Activated naive CD8-positive, alpha-beta T cell treated with anti-CD3 and anti-CD28 coated beads for 36 hours (primary cell): ENCODE measurements around the gene SPOCK1. TPM values are rescaled to one million over a fixed set of nuclear protein-coding genes. Genes with fewer than 3 reads are reported as not detected.

Experiments used
- DNase-seq: peaks from one replicate; pipeline ENCODE4 v3.0.0; 2021
- H3K27ac Mint-ChIP-seq: one replicate; pipeline ENCODE4 v1.8.0; 2022; ENCODE audit warnings: mild to moderate bottlenecking, moderate library complexity, mixed read lengths
- H3K27me3 Mint-ChIP-seq: one replicate; pipeline ENCODE4 v1.8.0; 2022; ENCODE audit warnings: mild to moderate bottlenecking, mixed read lengths
- H3K36me3 Mint-ChIP-seq: one replicate; pipeline ENCODE4 v1.8.0; 2021; ENCODE audit warnings: mild to moderate bottlenecking, mixed read lengths
- H3K4me1 Mint-ChIP-seq: one replicate; pipeline ENCODE4 v1.8.0; 2021; ENCODE audit warnings: mixed read lengths
- H3K4me3 Mint-ChIP-seq: one replicate; pipeline ENCODE4 v1.8.0; 2022; ENCODE audit warnings: mild to moderate bottlenecking, moderate library complexity, mixed read lengths
- H3K9me3 Mint-ChIP-seq: one replicate; pipeline ENCODE4 v1.8.0; 2022; ENCODE audit warnings: mixed read lengths
- total RNA-seq, 2 experiments: library from RNA; stranded (reverse); gene quantifications; one replicate each; pipeline ENCODE4 v1.2.3, GENCODE V29; 2021

The SPOCK1 gene
- total RNA-seq, 2 experiments from 2014 or later, result 0.12 TPM; not detected in 1

DNA sequence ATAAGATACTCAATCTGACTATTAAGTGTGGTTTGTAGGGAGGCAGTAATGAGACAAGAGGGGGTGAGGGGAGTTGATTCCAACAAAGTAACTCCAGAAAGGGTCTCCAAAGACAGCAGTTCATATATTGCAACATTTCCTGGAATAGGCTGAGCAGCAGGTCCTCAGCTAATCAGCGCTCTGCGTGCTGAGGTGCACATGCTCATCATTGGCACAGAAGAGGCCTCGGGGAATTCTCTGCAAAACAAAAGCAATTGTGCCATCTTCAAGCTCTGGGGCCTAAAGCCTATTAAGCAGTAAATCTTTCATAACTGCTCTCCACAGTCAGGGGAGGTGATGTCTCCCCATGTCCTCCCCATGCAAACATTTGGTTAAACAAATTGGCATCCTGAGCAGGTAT, 357.3 kb downstream of the SPOCK1 start:
- H3K4me3 Mint-ChIP-seq, result no peak overlapping the region
- DNase-seq, result no peak
- peaks cover 3% of the 10 kb centered on the region for H3K27me3 Mint-ChIP-seq
- H3K27ac Mint-ChIP-seq, result no peak overlapping the region
- H3K9me3 Mint-ChIP-seq, result no peaks in the 10 kb centered on the region
- no peaks in the 10 kb centered on the region for H3K36me3 Mint-ChIP-seq
- no peaks in the 10 kb centered on the region for H3K4me1 Mint-ChIP-seq

GRCh38 chr5:137136991-137137632, 362.0 kb downstream of the SPOCK1 start:
- Mint-ChIP-seq H3K4me1 (no peaks in the 10 kb centered on the region), H3K4me3 (no peak overlapping the region), H3K27me3 (no peaks in the 10 kb centered on the region), H3K36me3 (no peaks in the 10 kb centered on the region), H3K9me3 (no peaks in the 10 kb centered on the region), H3K27ac (no peak overlapping the region)
- no peak for DNase-seq

- Mint-ChIP-seq H3K9me3 (no peaks in the 10 kb centered on the region), H3K27ac (no peak overlapping the region), H3K4me1 (no peaks in the 10 kb centered on the region), H3K27me3 (peaks cover 9% of the 10 kb centered on the region), H3K4me3 (no peak overlapping the region), H3K36me3 (no peaks in the 10 kb centered on the region)
- no peak for DNase-seq
Measured at GRCh38 chr5:137134920-137135532, 364.1 kb downstream of the SPOCK1 start.

DNA sequence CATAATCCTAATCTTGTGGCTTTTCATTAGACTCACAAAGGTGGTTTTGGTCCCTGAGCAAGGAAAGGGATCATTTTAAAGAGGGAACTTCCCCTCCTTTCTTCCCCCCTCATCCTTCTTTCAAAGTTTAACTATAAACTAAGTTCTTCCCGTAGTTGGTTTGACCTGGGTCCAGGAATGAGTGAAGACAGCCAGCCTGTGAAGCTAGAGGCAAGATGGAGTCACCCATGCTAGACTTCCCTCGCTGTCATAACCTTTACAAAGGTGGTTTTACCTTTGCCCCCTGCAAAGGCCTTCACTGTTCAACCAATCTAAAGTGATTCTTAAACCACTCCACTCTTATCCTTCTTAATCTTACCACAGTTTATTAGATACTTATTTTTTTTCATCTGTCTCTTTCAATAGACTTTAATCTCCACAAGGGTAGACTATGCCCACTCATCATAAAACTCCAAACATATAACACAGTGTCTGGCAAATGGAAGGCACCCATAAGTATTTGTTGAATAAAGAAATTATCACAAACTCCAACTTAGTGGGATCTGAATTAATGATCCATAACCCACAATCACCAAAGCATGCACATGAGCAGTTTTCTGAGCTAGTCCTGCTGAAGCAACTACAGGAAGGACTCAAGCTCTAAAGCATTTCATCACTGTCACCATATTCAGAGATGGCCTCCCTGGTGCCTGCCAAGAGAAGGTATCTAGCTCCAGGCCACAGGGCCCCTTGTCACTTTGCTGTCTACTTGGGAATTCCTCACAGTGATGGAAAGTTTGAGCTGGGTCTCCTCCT, 369.0 kb downstream of the SPOCK1 start:
- Mint-ChIP-seq H3K4me1 (no peaks in the 10 kb centered on the region), H3K36me3 (no peaks in the 10 kb centered on the region), H3K27me3 (peaks cover 11% of the 10 kb centered on the region), H3K4me3 (no peak overlapping the region), H3K27ac (no peak overlapping the region), H3K9me3 (no peaks in the 10 kb centered on the region)
- DNase-seq, result no peak

DNA sequence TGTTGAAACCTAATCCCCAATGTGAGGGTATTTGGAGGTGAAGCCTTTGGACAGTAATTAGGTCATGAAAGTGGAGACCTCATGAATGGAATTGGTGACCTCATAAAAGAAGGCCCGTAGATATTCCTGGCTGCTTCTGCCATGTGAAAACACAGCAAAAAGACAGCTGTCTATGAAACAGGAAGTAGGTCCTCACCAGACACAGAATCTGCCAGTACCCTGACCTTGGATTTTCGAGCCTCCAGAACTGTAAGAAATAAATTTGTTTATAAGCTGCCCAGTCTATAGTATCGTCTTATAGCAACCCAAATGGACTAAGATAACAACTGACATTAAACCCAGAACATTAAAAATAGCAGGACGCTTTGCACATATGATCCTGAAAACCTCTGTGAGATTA, 371.1 kb downstream of the SPOCK1 start:
- Mint-ChIP-seq H3K27ac (no peak overlapping the region), H3K9me3 (no peaks in the 10 kb centered on the region), H3K36me3 (no peaks in the 10 kb centered on the region), H3K4me1 (no peaks in the 10 kb centered on the region), H3K4me3 (no peak overlapping the region), H3K27me3 (peaks cover 11% of the 10 kb centered on the region)
- DNase-seq, result no peak

DNA sequence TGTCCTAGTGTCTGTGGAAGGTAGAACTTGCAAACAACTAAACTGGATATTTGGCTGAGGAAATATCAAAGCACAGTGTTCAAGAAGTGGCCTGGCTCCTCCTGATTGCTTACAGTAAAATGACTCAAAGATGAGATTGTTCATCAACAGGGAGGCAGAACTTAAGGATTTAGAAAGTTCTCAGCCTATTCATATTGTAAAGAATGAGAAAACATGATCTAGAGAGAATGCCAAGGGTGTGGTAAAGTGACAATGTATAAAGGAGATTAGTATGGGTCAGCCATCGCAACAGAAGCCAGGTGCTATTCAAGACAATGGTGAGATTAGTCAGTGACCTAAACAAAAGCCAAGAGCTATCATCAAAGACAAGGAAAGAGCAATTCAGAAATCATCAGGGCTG, 372.3 kb downstream of the SPOCK1 start:
- Mint-ChIP-seq H3K27me3 (peaks cover 11% of the 10 kb centered on the region), H3K9me3 (no peaks in the 10 kb centered on the region), H3K36me3 (no peaks in the 10 kb centered on the region), H3K4me1 (no peaks in the 10 kb centered on the region), H3K27ac (no peak overlapping the region), H3K4me3 (no peak overlapping the region)
- no peak for DNase-seq

GRCh38 chr5:137122558-137122957, 376.6 kb downstream of the SPOCK1 start:
- no peaks in the 10 kb centered on the region for H3K4me1 Mint-ChIP-seq
- no peak for DNase-seq
- H3K36me3 Mint-ChIP-seq, result no peaks in the 10 kb centered on the region
- no peak overlapping the region for H3K27ac Mint-ChIP-seq
- no peak overlapping the region for H3K4me3 Mint-ChIP-seq
- H3K27me3 Mint-ChIP-seq, result no peaks in the 10 kb centered on the region
- no peaks in the 10 kb centered on the region for H3K9me3 Mint-ChIP-seq

GRCh38 chr5:137122075-137122474, 377.1 kb downstream of the SPOCK1 start:
- no peaks in the 10 kb centered on the region for H3K36me3 Mint-ChIP-seq

DNA sequence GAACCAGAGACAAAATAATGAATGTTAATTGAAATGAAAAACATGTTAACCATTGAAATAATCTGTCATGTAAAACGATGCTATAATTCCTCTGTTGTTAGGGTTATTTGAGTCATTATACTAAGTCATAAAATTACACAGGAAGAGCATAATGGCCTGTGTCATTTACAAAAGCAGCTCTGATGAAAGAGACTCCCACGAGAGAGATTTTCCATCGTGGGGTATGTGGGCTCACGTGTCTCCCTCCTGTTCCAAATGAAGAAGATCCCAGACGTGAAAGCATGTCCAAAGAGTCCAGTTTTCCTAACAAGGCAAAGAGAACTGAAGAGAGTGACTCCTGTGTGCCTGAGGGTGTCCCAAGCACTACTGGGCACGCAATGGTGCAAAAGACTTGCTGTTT, 379.8 kb downstream of the SPOCK1 start:
- Mint-ChIP-seq H3K4me3 (no peak overlapping the region), H3K4me1 (peaks cover 3% of the 10 kb centered on the region), H3K9me3 (no peaks in the 10 kb centered on the region), H3K27me3 (peaks cover 6% of the 10 kb centered on the region), H3K27ac (no peak overlapping the region), H3K36me3 (no peaks in the 10 kb centered on the region)
- no peak for DNase-seq

More at GRCh38 chr5:137122075-137122474, 377.1 kb downstream of the SPOCK1 start:
- Mint-ChIP-seq H3K4me3 (no peak overlapping the region), H3K4me1 (no peaks in the 10 kb centered on the region), H3K27me3 (peaks cover 1% of the 10 kb centered on the region), H3K27ac (no peak overlapping the region), H3K9me3 (no peaks in the 10 kb centered on the region)
- no peak for DNase-seq

DNA sequence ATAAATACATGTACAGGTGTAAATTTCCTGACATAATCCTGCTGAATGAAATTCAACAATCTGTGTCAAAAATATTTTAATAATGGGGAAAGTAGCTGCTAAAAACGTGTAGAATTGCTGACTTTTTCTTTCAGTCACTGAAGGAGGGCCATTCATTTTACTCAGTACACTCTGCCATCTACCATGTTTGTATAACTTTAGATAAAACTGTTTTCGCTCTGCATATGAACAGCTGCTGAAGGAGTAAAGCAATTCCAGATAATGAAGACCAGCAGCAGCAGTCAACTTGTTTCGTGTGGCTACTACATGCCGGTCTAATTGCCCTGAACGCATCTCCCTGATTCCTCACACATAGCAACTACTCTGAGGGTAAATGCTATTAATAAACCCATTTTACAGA, 380.5 kb downstream of the SPOCK1 start:
- DNase-seq, result no peak
- peaks cover 3% of the 10 kb centered on the region for H3K4me1 Mint-ChIP-seq
- no peak overlapping the region for H3K27ac Mint-ChIP-seq
- H3K27me3 Mint-ChIP-seq, result peaks cover 6% of the 10 kb centered on the region
- H3K9me3 Mint-ChIP-seq, result no peaks in the 10 kb centered on the region
- no peaks in the 10 kb centered on the region for H3K36me3 Mint-ChIP-seq
- no peak overlapping the region for H3K4me3 Mint-ChIP-seq

DNA sequence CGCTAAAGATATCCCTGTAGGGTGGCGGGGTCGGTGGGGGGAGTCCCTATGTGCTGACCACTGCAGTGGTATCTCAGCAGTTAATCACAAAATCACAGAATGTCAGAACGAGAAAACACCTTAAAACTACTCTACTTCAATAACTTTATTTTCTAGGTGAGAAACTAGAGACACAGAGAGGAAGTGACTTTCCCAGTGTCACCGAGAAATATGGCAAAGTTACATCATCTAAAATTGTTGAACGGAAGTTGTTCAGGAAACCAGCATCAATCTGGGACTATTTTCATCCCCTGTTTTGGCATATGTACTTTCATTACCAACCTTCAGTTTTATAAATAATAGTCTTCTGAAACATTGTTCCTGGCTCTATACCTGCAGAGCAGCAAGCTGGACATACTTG, 384.0 kb downstream of the SPOCK1 start:
- Mint-ChIP-seq H3K4me3 (no peak overlapping the region), H3K27ac (no peak overlapping the region), H3K36me3 (no peaks in the 10 kb centered on the region), H3K27me3 (peaks cover 10% of the 10 kb centered on the region), H3K4me1 (peaks cover 3% of the 10 kb centered on the region), H3K9me3 (no peaks in the 10 kb centered on the region)
- DNase-seq, result no peak

- peaks cover 10% of the 10 kb centered on the region for H3K27me3 Mint-ChIP-seq
- no peaks in the 10 kb centered on the region for H3K9me3 Mint-ChIP-seq
- no peak for DNase-seq
- no peak overlapping the region for H3K4me3 Mint-ChIP-seq
- no peaks in the 10 kb centered on the region for H3K36me3 Mint-ChIP-seq
- no peak overlapping the region for H3K27ac Mint-ChIP-seq
- peaks cover 3% of the 10 kb centered on the region for H3K4me1 Mint-ChIP-seq
Measured at GRCh38 chr5:137114529-137114928, 384.6 kb downstream of the SPOCK1 start.

DNA sequence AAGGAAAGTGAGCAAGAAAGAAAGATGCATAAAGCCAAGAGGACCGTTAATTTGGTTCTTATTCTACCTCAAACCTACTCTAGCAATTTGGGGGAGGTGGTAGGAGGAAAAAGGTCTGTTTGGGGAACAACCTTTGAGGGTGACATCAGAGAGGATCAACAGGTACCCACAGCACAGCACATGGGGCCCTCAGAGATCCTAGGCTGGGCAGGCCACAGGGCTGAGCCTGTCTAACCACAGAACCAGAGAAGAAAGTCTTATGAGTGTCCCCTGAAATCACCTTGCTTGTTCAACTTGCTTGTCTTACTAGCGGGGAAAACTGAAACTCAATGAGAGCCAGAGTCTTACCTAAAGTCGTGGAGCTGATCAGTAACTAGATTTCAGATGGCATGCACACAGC, 385.2 kb downstream of the SPOCK1 start:
- peaks cover 3% of the 10 kb centered on the region for H3K4me1 Mint-ChIP-seq
- no peak overlapping the region for H3K4me3 Mint-ChIP-seq
- H3K36me3 Mint-ChIP-seq, result no peaks in the 10 kb centered on the region
- H3K27ac Mint-ChIP-seq, result no peak overlapping the region
- H3K9me3 Mint-ChIP-seq, result no peaks in the 10 kb centered on the region
- DNase-seq, result no peak
- peaks cover 10% of the 10 kb centered on the region for H3K27me3 Mint-ChIP-seq

GRCh38 chr5:137113161-137113560, 386.0 kb downstream of the SPOCK1 start:
- H3K27ac Mint-ChIP-seq, result no peak overlapping the region
- H3K4me3 Mint-ChIP-seq, result no peak overlapping the region
- peaks cover 10% of the 10 kb centered on the region for H3K27me3 Mint-ChIP-seq
- H3K4me1 Mint-ChIP-seq, result peaks cover 3% of the 10 kb centered on the region
- no peak for DNase-seq
- H3K36me3 Mint-ChIP-seq, result no peaks in the 10 kb centered on the region
- H3K9me3 Mint-ChIP-seq, result no peaks in the 10 kb centered on the region

DNA sequence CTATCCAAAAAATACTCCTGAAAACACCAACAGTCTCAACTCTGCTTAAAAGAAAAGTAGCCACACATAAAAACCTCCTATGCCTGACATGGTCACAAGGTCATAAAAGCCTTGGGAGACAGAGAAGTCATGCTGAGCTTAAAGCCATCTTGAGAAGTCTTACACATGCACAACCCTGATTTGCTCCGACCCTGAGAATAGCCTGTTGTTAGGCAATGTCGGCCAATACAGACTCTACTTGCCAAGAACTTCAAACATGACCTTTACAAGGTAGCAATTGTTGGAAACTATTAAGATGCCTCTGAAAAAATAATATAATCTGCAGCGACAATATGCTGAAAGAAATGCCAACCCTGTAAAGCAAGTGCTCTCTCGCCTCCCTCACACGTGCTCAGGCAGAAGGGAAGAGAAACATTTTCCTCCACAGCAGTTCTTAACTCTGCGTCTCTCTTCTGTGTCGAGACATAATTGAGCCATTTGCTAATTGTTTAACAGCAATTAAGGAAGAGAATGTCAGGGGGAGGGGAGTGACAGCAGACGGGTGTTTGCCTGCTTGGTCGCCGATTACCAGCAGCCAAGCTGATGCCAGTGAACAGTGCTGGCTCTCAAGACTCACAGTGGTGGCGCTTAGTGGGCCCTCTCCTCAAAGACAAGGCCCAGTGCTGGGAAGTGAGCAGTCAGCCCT, 393.6 kb downstream of the SPOCK1 start:
- H3K9me3 Mint-ChIP-seq, result no peaks in the 10 kb centered on the region
- peaks cover 3% of the 10 kb centered on the region for H3K27me3 Mint-ChIP-seq
- no peak overlapping the region for H3K27ac Mint-ChIP-seq
- H3K4me1 Mint-ChIP-seq, result no peaks in the 10 kb centered on the region
- H3K36me3 Mint-ChIP-seq, result no peaks in the 10 kb centered on the region
- no peak overlapping the region for H3K4me3 Mint-ChIP-seq
- DNase-seq, result no peak
